ENCODE results near the gene CALB2. TPM values are rescaled to one million over a fixed set of nuclear protein-coding genes. Genes with fewer than 3 reads are reported as not detected.

The CALB2 gene
- polyA plus RNA-seq, 1 donor (not counting 4 experiments of a cell fraction or from before 2014, with no cell fraction given) = 1.4 TPM

DNA sequence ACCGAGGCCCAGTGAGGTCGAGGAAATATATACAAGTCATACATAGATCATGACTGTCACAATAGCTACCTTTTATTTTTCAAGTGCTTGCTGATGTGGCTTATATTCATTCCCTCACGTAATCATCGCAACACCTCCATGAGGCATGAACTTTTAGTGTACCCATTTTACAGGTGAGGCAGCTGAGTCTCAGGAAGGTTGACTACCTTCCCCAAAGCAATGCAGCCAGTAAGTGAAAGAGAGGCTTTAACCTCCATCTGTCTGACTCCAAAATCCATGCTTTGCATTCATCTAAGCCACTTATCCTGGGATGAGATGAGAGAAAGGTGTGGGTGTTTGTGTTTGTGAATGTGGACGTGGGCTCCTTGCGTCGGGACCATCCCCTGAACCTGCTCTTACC is 30.8 kb downstream of the CALB2 start:
- TF ChIP-seq, protein P1, sequence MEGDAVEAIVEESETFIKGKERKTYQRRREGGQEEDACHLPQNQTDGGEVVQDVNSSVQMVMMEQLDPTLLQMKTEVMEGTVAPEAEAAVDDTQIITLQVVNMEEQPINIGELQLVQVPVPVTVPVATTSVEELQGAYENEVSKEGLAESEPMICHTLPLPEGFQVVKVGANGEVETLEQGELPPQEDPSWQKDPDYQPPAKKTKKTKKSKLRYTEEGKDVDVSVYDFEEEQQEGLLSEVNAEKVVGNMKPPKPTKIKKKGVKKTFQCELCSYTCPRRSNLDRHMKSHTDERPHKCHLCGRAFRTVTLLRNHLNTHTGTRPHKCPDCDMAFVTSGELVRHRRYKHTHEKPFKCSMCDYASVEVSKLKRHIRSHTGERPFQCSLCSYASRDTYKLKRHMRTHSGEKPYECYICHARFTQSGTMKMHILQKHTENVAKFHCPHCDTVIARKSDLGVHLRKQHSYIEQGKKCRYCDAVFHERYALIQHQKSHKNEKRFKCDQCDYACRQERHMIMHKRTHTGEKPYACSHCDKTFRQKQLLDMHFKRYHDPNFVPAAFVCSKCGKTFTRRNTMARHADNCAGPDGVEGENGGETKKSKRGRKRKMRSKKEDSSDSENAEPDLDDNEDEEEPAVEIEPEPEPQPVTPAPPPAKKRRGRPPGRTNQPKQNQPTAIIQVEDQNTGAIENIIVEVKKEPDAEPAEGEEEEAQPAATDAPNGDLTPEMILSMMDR (optimal IDR thresholded peaks at IDR 0.05 in 1 of 3, IDR thresholded peaks at IDR 0.05 in 1 of 3, conservative IDR thresholded peaks at IDR 0.05 in 1 of 3; ENCODE audit: extremely low read depth in 1 of 3, insufficient read depth in 2 of 3, low read length in 3 of 3) = no peak
- TF ChIP-seq EZH2 (IDR thresholded peaks at IDR 0.05; ENCODE audit: low read length) = no peak
- no peaks in the 10 kb centered on the region for H3K9me1 ChIP-seq (ENCODE audit: control insufficient read depth, extremely low read depth, insufficient read depth, low read length)
- DNase-seq (ENCODE audit: low read depth, low spot score) (no peak), FAIRE-seq (no peak)
- no peak overlapping the region for H3K4me2 ChIP-seq (ENCODE audit: control insufficient read depth, extremely low read depth, insufficient read depth, low read depth, low read length)
- H3K9me3 ChIP-seq (ENCODE audit: control insufficient read depth, low read depth, low read length) = no peaks in the 10 kb centered on the region
- no peak overlapping the region for H3K9ac ChIP-seq (ENCODE audit: control insufficient read depth, extremely low read depth, insufficient read depth, low read length)
- no peaks in the 10 kb centered on the region for H3K27me3 ChIP-seq (ENCODE audit: control insufficient read depth, extremely low read depth, insufficient read depth, low read length)
- H2AFZ ChIP-seq (ENCODE audit: control insufficient read depth, low read length) = no peak overlapping the region
- no peaks in the 10 kb centered on the region for H3K4me1 ChIP-seq (ENCODE audit: control insufficient read depth, extremely low read depth, insufficient read depth, low read length)
- dilution Hi-C loops (cut with MboI; ENCODE audit: extremely low pct_ligation_motif_present, low sequenced_read_pairs) = no loop called here
- no peak overlapping the region for H3K27ac ChIP-seq (ENCODE audit: control insufficient read depth, insufficient read depth, low read length)
- no peaks in the 10 kb centered on the region for H3K36me3 ChIP-seq (ENCODE audit: control insufficient read depth in 2 of 2, extremely low read depth in 1 of 2, insufficient read depth in 2 of 2, low read length in 2 of 2)
- H4K20me1 ChIP-seq (ENCODE audit: control insufficient read depth, extremely low read depth, insufficient read depth, low read length) = no peaks in the 10 kb centered on the region
- no peak overlapping the region for H3K4me3 ChIP-seq (ENCODE audit: control insufficient read depth in 2 of 3, extremely low read depth in 1 of 3, insufficient read depth in 2 of 3, low read depth in 1 of 3, low read length in 3 of 3)
- no peaks in the 10 kb centered on the region for H3K79me2 ChIP-seq (ENCODE audit: control insufficient read depth, insufficient read depth, low read length)

DNA sequence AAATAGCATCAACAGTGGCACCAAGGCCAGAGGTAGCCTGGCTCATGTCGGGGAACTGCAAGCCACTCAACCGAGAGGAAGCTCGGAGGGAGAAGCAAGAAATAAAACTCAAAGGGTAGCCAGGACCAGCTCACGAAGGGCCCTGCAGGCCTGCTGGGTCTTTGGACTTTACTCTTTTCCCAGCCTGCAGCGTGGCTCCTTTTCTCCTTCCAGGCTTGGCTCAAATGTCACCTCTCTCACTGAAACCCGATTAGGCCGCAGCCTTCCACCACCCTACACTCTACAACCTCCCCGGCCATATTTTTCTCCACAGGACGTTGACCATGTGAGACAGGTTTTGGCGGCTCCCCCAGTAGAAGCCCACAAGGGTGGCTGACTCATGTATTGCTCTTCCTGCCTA is 38.1 kb downstream of the CALB2 start:
- no peaks in the 10 kb centered on the region for H3K4me1 ChIP-seq (ENCODE audit: control insufficient read depth, extremely low read depth, insufficient read depth, low read length)
- dilution Hi-C loops (cut with MboI; ENCODE audit: extremely low pct_ligation_motif_present, low sequenced_read_pairs) = no loop called here
- no peaks in the 10 kb centered on the region for H3K79me2 ChIP-seq (ENCODE audit: control insufficient read depth, insufficient read depth, low read length)
- DNase-seq (ENCODE audit: low read depth, low spot score) = no peak
- no peak overlapping the region for H3K4me2 ChIP-seq (ENCODE audit: control insufficient read depth, extremely low read depth, insufficient read depth, low read depth, low read length)
- H2AFZ ChIP-seq (ENCODE audit: control insufficient read depth, low read length) = no peak overlapping the region
- H3K9ac ChIP-seq (ENCODE audit: control insufficient read depth, extremely low read depth, insufficient read depth, low read length) = no peak overlapping the region
- no peaks in the 10 kb centered on the region for H3K27me3 ChIP-seq (ENCODE audit: control insufficient read depth, extremely low read depth, insufficient read depth, low read length)
- no peak overlapping the region for H3K27ac ChIP-seq (ENCODE audit: control insufficient read depth, insufficient read depth, low read length)
- no peaks in the 10 kb centered on the region for H3K36me3 ChIP-seq (ENCODE audit: control insufficient read depth in 2 of 2, extremely low read depth in 1 of 2, insufficient read depth in 2 of 2, low read length in 2 of 2)
- no peak overlapping the region for H3K4me3 ChIP-seq (ENCODE audit: control insufficient read depth in 2 of 3, extremely low read depth in 1 of 3, insufficient read depth in 2 of 3, low read depth in 1 of 3, low read length in 3 of 3)
- no peaks in the 10 kb centered on the region for H4K20me1 ChIP-seq (ENCODE audit: control insufficient read depth, extremely low read depth, insufficient read depth, low read length)
- FAIRE-seq = no peak
- no peaks in the 10 kb centered on the region for H3K9me1 ChIP-seq (ENCODE audit: control insufficient read depth, extremely low read depth, insufficient read depth, low read length)
- no peak for TF ChIP-seq EZH2 (IDR thresholded peaks at IDR 0.05; ENCODE audit: low read length)
- no peaks in the 10 kb centered on the region for H3K9me3 ChIP-seq (ENCODE audit: control insufficient read depth, low read depth, low read length)
